Immature natural killer cell (primary cell): ENCODE measurements around the gene CADPS. TPM values are rescaled to one million over a fixed set of nuclear protein-coding genes. Genes with fewer than 3 reads are reported as not detected.

ENCODE experiments used
- DNase-seq, 3 donors: peaks; one replicate each; pipeline ENCODE4 v3.0.0; 2022; ENCODE audit warnings: mixed read lengths in 1 of 3
- H3K27ac Mint-ChIP-seq, 6 donors: one replicate each; pipeline ENCODE4 v1.8.0; 2020; ENCODE audit warnings: mixed read lengths in 6 of 6, mild to moderate bottlenecking in 5 of 6, inconsistent platforms in 4 of 6, moderate library complexity in 3 of 6
- H3K27me3 Mint-ChIP-seq, 3 donors: one replicate each; pipeline ENCODE4 v1.8.0; 2020 to 2021; ENCODE audit warnings: low read depth in 3 of 3, mild to moderate bottlenecking in 3 of 3, mixed read lengths in 3 of 3, moderate library complexity in 3 of 3, inconsistent platforms in 1 of 3
- H3K36me3 Mint-ChIP-seq, 3 donors: one replicate each; pipeline ENCODE4 v1.8.0; 2020; ENCODE audit warnings: mixed read lengths in 3 of 3, inconsistent platforms in 2 of 3, mild to moderate bottlenecking in 2 of 3
- H3K4me1 Mint-ChIP-seq, 2 donors: one replicate each; pipeline ENCODE4 v1.8.0; 2020; ENCODE audit warnings: inconsistent platforms in 2 of 2, mild to moderate bottlenecking in 2 of 2, mixed read lengths in 2 of 2, moderate library complexity in 1 of 2
- H3K4me3 Mint-ChIP-seq, 5 donors: one replicate each; pipeline ENCODE4 v1.8.0; 2020; ENCODE audit warnings: mild to moderate bottlenecking in 5 of 5, mixed read lengths in 5 of 5, inconsistent platforms in 3 of 5, moderate library complexity in 3 of 5
- H3K9me3 Mint-ChIP-seq, 6 donors: one replicate each; pipeline ENCODE4 v1.8.0; 2020; ENCODE audit warnings: mild to moderate bottlenecking in 6 of 6, mixed read lengths in 6 of 6, inconsistent platforms in 4 of 6, moderate library complexity in 3 of 6
- polyA plus RNA-seq, 3 donors: library from polyadenylated mRNA; unstranded; fragments of 300-500 nt; fragmentation: Illumina TruSeq; gene quantifications; one replicate each; pipeline ENCODE4 v1.2.3, GENCODE V29; 2021

CADPS gene
- polyA plus RNA-seq, 3 donors from 2014 or later = not detected

- Mint-ChIP-seq H3K27ac (no peak overlapping the region), H3K4me1 (no peaks in the 10 kb centered on the region), H3K36me3 (no peaks in the 10 kb centered on the region), H3K9me3 (peaks cover 1 to 13% (median 5%) of the 10 kb centered on the region in 6 donors), H3K4me3 (no peak overlapping the region), H3K27me3 (peaks cover 0 to 2% (median 0%) of the 10 kb centered on the region in 3 donors)
- no peak for DNase-seq
These were observed 59.2 kb downstream of the CADPS start for GRCh38 chr3:62815981-62816380.

GRCh38 chr3:62812631-62813030, 62.6 kb downstream of the CADPS start:
- no peak overlapping the region for H3K27ac Mint-ChIP-seq
- peaks cover 2 to 25% (median 6%) of the 10 kb centered on the region in 6 donors for H3K9me3 Mint-ChIP-seq
- H3K36me3 Mint-ChIP-seq = no peaks in the 10 kb centered on the region
- DNase-seq = no peak
- H3K4me3 Mint-ChIP-seq = no peak overlapping the region
- H3K27me3 Mint-ChIP-seq = peaks cover 0 to 3% (median 1%) of the 10 kb centered on the region in 3 donors
- H3K4me1 Mint-ChIP-seq = no peaks in the 10 kb centered on the region

GRCh38 chr3:62811119-62811518, 64.1 kb downstream of the CADPS start:
- Mint-ChIP-seq H3K27me3 (peaks cover 0 to 4% (median 1%) of the 10 kb centered on the region in 3 donors), H3K4me1 (no peaks in the 10 kb centered on the region), H3K27ac (no peak overlapping the region), H3K4me3 (no peak overlapping the region), H3K9me3 (peaks cover 2 to 18% (median 6%) of the 10 kb centered on the region in 6 donors), H3K36me3 (no peaks in the 10 kb centered on the region)
- DNase-seq = no peak

- no peaks in the 10 kb centered on the region for H3K36me3 Mint-ChIP-seq
- no peak for DNase-seq
- no peak overlapping the region for H3K4me3 Mint-ChIP-seq
- peaks cover 0 to 20% (median 5%) of the 10 kb centered on the region in 6 donors for H3K9me3 Mint-ChIP-seq
- H3K27me3 Mint-ChIP-seq = peaks cover 0 to 4% (median 1%) of the 10 kb centered on the region in 3 donors
- no peak overlapping the region for H3K27ac Mint-ChIP-seq
- H3K4me1 Mint-ChIP-seq = no peaks in the 10 kb centered on the region
These were observed 65.8 kb downstream of the CADPS start for GRCh38 chr3:62809369-62809768.

- DNase-seq = no peak
- Mint-ChIP-seq H3K9me3 (peaks cover 0 to 34% (median 6%) of the 10 kb centered on the region in 6 donors), H3K4me3 (no peak overlapping the region), H3K36me3 (no peaks in the 10 kb centered on the region), H3K27ac (no peak overlapping the region), H3K27me3 (peaks cover 0 to 2% (median 1%) of the 10 kb centered on the region in 3 donors), H3K4me1 (no peaks in the 10 kb centered on the region)
These were observed 69.5 kb downstream of the CADPS start for GRCh38 chr3:62805580-62806277.

GRCh38 chr3:62805106-62805505, 70.1 kb downstream of the CADPS start:
- Mint-ChIP-seq H3K36me3 (no peaks in the 10 kb centered on the region), H3K4me1 (no peaks in the 10 kb centered on the region), H3K27ac (no peak overlapping the region), H3K27me3 (peaks cover 0 to 2% (median 1%) of the 10 kb centered on the region in 3 donors), H3K4me3 (no peak overlapping the region), H3K9me3 (peaks cover 0 to 34% (median 6%) of the 10 kb centered on the region in 6 donors)
- DNase-seq = no peak

- no peaks in the 10 kb centered on the region for H3K4me1 Mint-ChIP-seq
- no peak overlapping the region for H3K27ac Mint-ChIP-seq
- H3K36me3 Mint-ChIP-seq = no peaks in the 10 kb centered on the region
- H3K4me3 Mint-ChIP-seq = no peak overlapping the region
- peaks cover 0 to 2% (median 0%) of the 10 kb centered on the region in 3 donors for H3K27me3 Mint-ChIP-seq
- no peak for DNase-seq
- H3K9me3 Mint-ChIP-seq = peaks cover 0 to 22% (median 3%) of the 10 kb centered on the region in 6 donors
These were observed 71.9 kb downstream of the CADPS start for GRCh38 chr3:62803276-62803675.

- no peaks in the 10 kb centered on the region for H3K4me1 Mint-ChIP-seq
- no peak overlapping the region for H3K4me3 Mint-ChIP-seq
- DNase-seq = no peak
- H3K27me3 Mint-ChIP-seq = peaks cover 0 to 2% (median 0%) of the 10 kb centered on the region in 3 donors
- no peak overlapping the region for H3K27ac Mint-ChIP-seq
- H3K9me3 Mint-ChIP-seq = peaks cover 0 to 14% (median 7%) of the 10 kb centered on the region in 6 donors
- H3K36me3 Mint-ChIP-seq = no peaks in the 10 kb centered on the region
These were observed 77.2 kb downstream of the CADPS start for GRCh38 chr3:62798000-62798399.

DNA sequence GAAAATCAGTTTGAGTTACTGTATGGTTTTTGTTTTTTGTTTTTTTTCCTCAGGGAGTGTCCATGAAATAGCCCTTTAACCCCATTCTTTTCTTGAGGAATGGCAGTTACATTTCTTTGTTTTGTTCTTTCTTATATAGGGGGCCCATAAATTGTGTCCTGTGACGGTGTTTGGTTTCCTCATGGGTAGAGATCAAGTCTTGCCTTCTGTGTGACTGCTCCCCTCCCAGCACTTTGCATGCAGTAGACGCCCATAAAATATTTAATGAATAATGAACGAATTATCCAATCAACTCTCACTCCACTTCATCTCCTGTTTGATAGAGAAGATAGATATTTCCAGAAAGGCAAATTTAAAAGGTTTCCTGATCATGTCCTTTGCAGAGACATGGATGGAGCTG, 78.1 kb downstream of the CADPS start:
- Mint-ChIP-seq H3K9me3 (peaks cover 0 to 9% (median 7%) of the 10 kb centered on the region in 6 donors), H3K4me3 (no peak overlapping the region), H3K27ac (no peak overlapping the region), H3K36me3 (no peaks in the 10 kb centered on the region), H3K27me3 (peaks cover 0 to 2% (median 0%) of the 10 kb centered on the region in 3 donors), H3K4me1 (no peaks in the 10 kb centered on the region)
- no peak for DNase-seq

GRCh38 chr3:62795978-62796657, 79.1 kb downstream of the CADPS start:
- no peaks in the 10 kb centered on the region for H3K36me3 Mint-ChIP-seq
- H3K4me1 Mint-ChIP-seq = no peaks in the 10 kb centered on the region
- H3K27me3 Mint-ChIP-seq = peaks cover 0 to 2% (median 0%) of the 10 kb centered on the region in 3 donors
- H3K27ac Mint-ChIP-seq = no peak overlapping the region
- no peak for DNase-seq
- peaks cover 0 to 11% (median 7%) of the 10 kb centered on the region in 6 donors for H3K9me3 Mint-ChIP-seq
- H3K4me3 Mint-ChIP-seq = no peak overlapping the region

GRCh38 chr3:62793946-62794345, 81.3 kb downstream of the CADPS start:
- Mint-ChIP-seq H3K9me3 (peaks cover 5 to 13% (median 7%) of the 10 kb centered on the region in 6 donors), H3K4me3 (no peak overlapping the region), H3K36me3 (no peaks in the 10 kb centered on the region), H3K27ac (no peak overlapping the region), H3K27me3 (peaks cover 0 to 2% (median 0%) of the 10 kb centered on the region in 3 donors), H3K4me1 (no peaks in the 10 kb centered on the region)
- no peak for DNase-seq

GRCh38 chr3:62785384-62785783, 89.8 kb downstream of the CADPS start:
- Mint-ChIP-seq H3K4me3 (no peak overlapping the region), H3K4me1 (no peaks in the 10 kb centered on the region), H3K9me3 (peaks cover 0 to 23% (median under 1%) of the 10 kb centered on the region in 6 donors), H3K36me3 (no peaks in the 10 kb centered on the region), H3K27me3 (no peaks in the 10 kb centered on the region), H3K27ac (no peak overlapping the region)
- DNase-seq = no peak

DNA sequence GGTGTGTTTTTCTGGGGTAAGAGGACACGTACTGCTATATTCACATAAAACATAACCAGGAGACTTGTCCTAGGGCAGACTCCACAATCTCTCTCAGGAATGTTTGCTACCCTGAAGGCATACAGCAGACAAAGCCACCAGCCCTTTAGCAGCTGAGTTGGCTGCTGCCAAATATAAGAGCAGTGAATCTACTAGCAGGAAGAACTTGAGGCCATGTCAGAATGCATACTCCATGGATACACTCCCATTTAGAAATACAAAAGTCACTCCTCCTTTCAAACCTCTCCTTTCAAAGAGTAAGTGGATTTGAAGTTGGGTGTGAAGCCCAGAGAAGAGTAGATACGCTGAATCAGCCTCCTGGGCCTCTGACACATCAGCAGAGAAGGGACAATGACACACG, 94.1 kb downstream of the CADPS start:
- no peaks in the 10 kb centered on the region for H3K27me3 Mint-ChIP-seq
- no peaks in the 10 kb centered on the region for H3K36me3 Mint-ChIP-seq
- no peak overlapping the region for H3K4me3 Mint-ChIP-seq
- H3K27ac Mint-ChIP-seq = no peak overlapping the region
- DNase-seq = no peak
- no peaks in the 10 kb centered on the region for H3K4me1 Mint-ChIP-seq
- H3K9me3 Mint-ChIP-seq = peaks cover 0 to 29% (median 3%) of the 10 kb centered on the region in 6 donors

GRCh38 chr3:62777674-62778073, 97.5 kb downstream of the CADPS start:
- Mint-ChIP-seq H3K9me3 (peaks cover 0 to 21% (median 6%) of the 10 kb centered on the region in 6 donors), H3K4me1 (no peaks in the 10 kb centered on the region), H3K4me3 (no peak overlapping the region), H3K36me3 (no peaks in the 10 kb centered on the region), H3K27me3 (no peaks in the 10 kb centered on the region), H3K27ac (no peak overlapping the region)
- DNase-seq = no peak
